ENCODE results near the gene GPX6. TPM values are rescaled to one million over a fixed set of nuclear protein-coding genes. Genes with fewer than 3 reads are reported as not detected.

Gene GPX6
- not detected in 2 replicates for total RNA-seq
- long read RNA-seq, result 0 reads

- no peak for TF ChIP-seq CTCF (IDR thresholded peaks at IDR 0.05; ENCODE audit: unreplicated experiment)
- H3K27me3 Mint-ChIP-seq, result peaks cover 6% of the 10 kb centered on the region
- H3K4me1 Mint-ChIP-seq (ENCODE audit: low read depth), result peaks cover 2% of the 10 kb centered on the region
- no peaks in the 10 kb centered on the region for H3K36me3 Mint-ChIP-seq (ENCODE audit: insufficient read depth)
- H3K27ac Mint-ChIP-seq, result no peak within 1 kb of the TSS
- H3K9me3 Mint-ChIP-seq (ENCODE audit: low read depth), result no peaks in the 10 kb centered on the region
- no peak for DNase-seq (ENCODE audit: low spot score, unreplicated experiment)
- no peak within 1 kb of the TSS for H3K4me3 Mint-ChIP-seq (ENCODE audit: low read depth)
These were observed at the start of gene GPX6 for GRCh38 chr6:28515676-28516075. GPX6 (minus strand) TSS chr6:28515793; CDS start chr6:28515743, 50 bp downstream.

- Mint-ChIP-seq H3K4me1 (ENCODE audit: low read depth) (peaks cover 9% of the 10 kb centered on the region), H3K27ac (no peak overlapping the region), H3K4me3 (ENCODE audit: low read depth) (no peak overlapping the region), H3K27me3 (peaks cover 9% of the 10 kb centered on the region), H3K9me3 (ENCODE audit: low read depth) (peaks cover 4% of the 10 kb centered on the region), H3K36me3 (ENCODE audit: insufficient read depth) (no peaks in the 10 kb centered on the region)
- DNase-seq (ENCODE audit: low spot score, unreplicated experiment), result no peak
- no peak for TF ChIP-seq CTCF (IDR thresholded peaks at IDR 0.05; ENCODE audit: unreplicated experiment)
These were observed 48.0 kb upstream of the GPX6 start for GRCh38 chr6:28563430-28564095.

GRCh38 chr6:28558629-28559028 lies 43.0 kb upstream of the GPX6 start:
- H3K27ac Mint-ChIP-seq, result no peak overlapping the region
- DNase-seq (ENCODE audit: low spot score, unreplicated experiment), result no peak
- no peak overlapping the region for H3K4me3 Mint-ChIP-seq (ENCODE audit: low read depth)
- no peak for TF ChIP-seq CTCF (IDR thresholded peaks at IDR 0.05; ENCODE audit: unreplicated experiment)
- no peaks in the 10 kb centered on the region for H3K36me3 Mint-ChIP-seq (ENCODE audit: insufficient read depth)
- H3K9me3 Mint-ChIP-seq (ENCODE audit: low read depth), result no peaks in the 10 kb centered on the region
- H3K27me3 Mint-ChIP-seq, result peaks cover 9% of the 10 kb centered on the region
- peaks cover 22% of the 10 kb centered on the region for H3K4me1 Mint-ChIP-seq (ENCODE audit: low read depth)

GRCh38 chr6:28555136-28555535 lies 39.5 kb upstream of the GPX6 start:
- DNase-seq (ENCODE audit: low spot score, unreplicated experiment), result no peak
- peaks cover 3% of the 10 kb centered on the region for H3K27me3 Mint-ChIP-seq
- no peak for TF ChIP-seq CTCF (IDR thresholded peaks at IDR 0.05; ENCODE audit: unreplicated experiment)
- no peaks in the 10 kb centered on the region for H3K9me3 Mint-ChIP-seq (ENCODE audit: low read depth)
- no peaks in the 10 kb centered on the region for H3K36me3 Mint-ChIP-seq (ENCODE audit: insufficient read depth)
- no peak overlapping the region for H3K4me3 Mint-ChIP-seq (ENCODE audit: low read depth)
- peaks cover 29% of the 10 kb centered on the region for H3K4me1 Mint-ChIP-seq (ENCODE audit: low read depth)
- H3K27ac Mint-ChIP-seq, result peak overlapping the region; percentile 85

- peaks cover 29% of the 10 kb centered on the region for H3K4me1 Mint-ChIP-seq (ENCODE audit: low read depth)
- peak overlapping the region; percentile 37 for H3K4me3 Mint-ChIP-seq (ENCODE audit: low read depth)
- H3K27me3 Mint-ChIP-seq, result no peaks in the 10 kb centered on the region
- DNase-seq (ENCODE audit: low spot score, unreplicated experiment), result no peak
- H3K9me3 Mint-ChIP-seq (ENCODE audit: low read depth), result no peaks in the 10 kb centered on the region
- no peaks in the 10 kb centered on the region for H3K36me3 Mint-ChIP-seq (ENCODE audit: insufficient read depth)
- TF ChIP-seq CTCF (IDR thresholded peaks at IDR 0.05; ENCODE audit: unreplicated experiment), result no peak
- H3K27ac Mint-ChIP-seq, result peak overlapping the region; percentile 85
These were observed 38.6 kb upstream of the GPX6 start for GRCh38 chr6:28553986-28554881.
